ENCODE results near the gene UHRF1. TPM values are rescaled to one million over a fixed set of nuclear protein-coding genes. Genes with fewer than 3 reads are reported as not detected.

Gene UHRF1
- total RNA-seq, 1 experiment from 2014 or later, result 109 TPM

DNA sequence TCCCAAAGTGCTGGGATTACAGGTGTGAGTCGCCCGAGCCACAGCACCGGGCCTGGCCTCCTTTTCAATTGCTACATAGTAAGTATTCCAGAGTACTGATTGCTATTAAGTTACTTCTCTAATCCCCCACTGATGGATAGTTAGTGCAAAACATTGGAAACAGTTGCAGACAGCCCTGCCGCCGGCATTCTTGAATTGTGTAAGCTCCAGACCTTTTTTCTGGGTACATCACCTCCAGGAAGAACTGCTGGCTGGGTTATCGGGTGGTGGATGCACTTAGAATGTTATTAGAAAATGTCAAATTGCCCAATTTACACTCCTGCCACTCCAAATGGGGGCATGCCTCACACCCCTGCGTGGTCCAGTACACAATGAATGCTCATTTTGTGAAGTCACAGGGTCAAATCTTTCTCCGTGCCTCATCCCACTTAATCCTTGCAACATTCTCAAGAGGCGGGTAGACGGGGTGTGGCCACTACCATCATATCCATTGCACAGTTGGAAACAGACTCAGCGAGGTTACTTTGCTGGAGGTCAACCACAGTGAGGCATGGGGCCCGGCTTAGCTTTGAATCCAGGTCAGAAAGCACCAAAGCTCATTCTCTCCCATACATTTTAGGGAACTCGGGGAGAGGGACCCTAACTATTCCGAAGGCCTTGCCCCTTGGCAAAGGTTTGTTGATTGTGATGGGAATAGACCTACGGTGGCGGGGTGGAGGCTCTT lies 58.6 kb downstream of the UHRF1 start:
- peaks cover 34% of the 10 kb centered on the region for H3K79me2 ChIP-seq (ENCODE audit: insufficient read depth, low read length)
- H3K4me2 ChIP-seq (ENCODE audit: low read length), result peak overlapping the region; percentile 72
- intact Hi-C loops (cut with micrococcal nuclease), result loop anchor here (2.0 to 5.0 kb wide), 3 partner anchors 56 to 155 kb away; no protein-coding TSS in a partner anchor
- no peaks in the 10 kb centered on the region for H3K9me2 ChIP-seq (ENCODE audit: insufficient read depth)
- no TSS peak for BruUV-seq (replicated peaks)
- TF ChIP-seq ZFX (IDR thresholded peaks at IDR 0.05) (no peak), EGR1 (IDR thresholded peaks at IDR 0.05; ENCODE audit: low read depth) (no peak), CBX3 (IDR thresholded peaks at IDR 0.05; ENCODE audit: low read depth) (peak; percentile 57; the same call in 1 of the 2 replicates)
- TF ChIP-seq, protein P1, sequence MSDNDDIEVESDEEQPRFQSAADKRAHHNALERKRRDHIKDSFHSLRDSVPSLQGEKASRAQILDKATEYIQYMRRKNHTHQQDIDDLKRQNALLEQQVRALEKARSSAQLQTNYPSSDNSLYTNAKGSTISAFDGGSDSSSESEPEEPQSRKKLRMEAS (IDR thresholded peaks at IDR 0.05), result no peak; the same call in 1 of the 2 replicates
- RAD21 ChIA-PET (ENCODE audit: low non-redundant PET in 1 of 2, low total read pairs in 2 of 2, uncharacterized antibody in 2 of 2, unreplicated experiment in 2 of 2), result no interaction called here
- peak overlapping the region; percentile 55 for H3K27ac ChIP-seq (ENCODE audit: low read depth, low read length)
- H4K20me1 ChIP-seq (ENCODE audit: insufficient read depth), result no peaks in the 10 kb centered on the region
- H3K9me3 ChIP-seq (ENCODE audit: control insufficient read depth in 1 of 2, insufficient read depth in 1 of 2, low read depth in 1 of 2, low read length in 2 of 2), result no peaks in the 10 kb centered on the region
- POLR2A ChIA-PET, result interaction anchor here (0.7 to 2.7 kb wide), 10 partner anchors 8 to 655 kb away, joined by 3 to 14 read pairs (median 4); partner anchors contain the start of genes PLIN3, SAFB and SAFB2
- DNase-seq (ENCODE audit: low read depth, low spot score) (no peak), ATAC-seq (no peak)
- CTCF ChIA-PET, result interaction anchor here (1.1 to 1.6 kb wide), 6 partner anchors 34 to 158 kb away, joined by 3 to 10 read pairs (median 4); no protein-coding TSS in a partner anchor
- H3K4me1 ChIP-seq (ENCODE audit: control insufficient read depth in 1 of 2, insufficient read depth in 2 of 2, low read length in 2 of 2), result peaks cover 36 to 56% of the 10 kb centered on the region in 2 experiments
- no peak overlapping the region for H2AFZ ChIP-seq (ENCODE audit: low read depth, low read length, poor library complexity, severe bottlenecking)
- peak overlapping the region; percentile 43 to 48 for H3K4me3 ChIP-seq (replicated peaks in 1 of 2; ENCODE audit: low read depth in 1 of 2, low read length in 2 of 2)
- H3K27me3 ChIP-seq (ENCODE audit: insufficient read depth, low read length), result no peaks in the 10 kb centered on the region
- peaks cover 0 to 4% of the 10 kb centered on the region in 2 experiments; a peak in 2 of 4 replicates for H3K36me3 ChIP-seq (ENCODE audit: control insufficient read depth in 1 of 2, insufficient read depth in 2 of 2, low read length in 2 of 2)
- H3K9ac ChIP-seq (ENCODE audit: low read length), result peak overlapping the region; percentile 38

DNA sequence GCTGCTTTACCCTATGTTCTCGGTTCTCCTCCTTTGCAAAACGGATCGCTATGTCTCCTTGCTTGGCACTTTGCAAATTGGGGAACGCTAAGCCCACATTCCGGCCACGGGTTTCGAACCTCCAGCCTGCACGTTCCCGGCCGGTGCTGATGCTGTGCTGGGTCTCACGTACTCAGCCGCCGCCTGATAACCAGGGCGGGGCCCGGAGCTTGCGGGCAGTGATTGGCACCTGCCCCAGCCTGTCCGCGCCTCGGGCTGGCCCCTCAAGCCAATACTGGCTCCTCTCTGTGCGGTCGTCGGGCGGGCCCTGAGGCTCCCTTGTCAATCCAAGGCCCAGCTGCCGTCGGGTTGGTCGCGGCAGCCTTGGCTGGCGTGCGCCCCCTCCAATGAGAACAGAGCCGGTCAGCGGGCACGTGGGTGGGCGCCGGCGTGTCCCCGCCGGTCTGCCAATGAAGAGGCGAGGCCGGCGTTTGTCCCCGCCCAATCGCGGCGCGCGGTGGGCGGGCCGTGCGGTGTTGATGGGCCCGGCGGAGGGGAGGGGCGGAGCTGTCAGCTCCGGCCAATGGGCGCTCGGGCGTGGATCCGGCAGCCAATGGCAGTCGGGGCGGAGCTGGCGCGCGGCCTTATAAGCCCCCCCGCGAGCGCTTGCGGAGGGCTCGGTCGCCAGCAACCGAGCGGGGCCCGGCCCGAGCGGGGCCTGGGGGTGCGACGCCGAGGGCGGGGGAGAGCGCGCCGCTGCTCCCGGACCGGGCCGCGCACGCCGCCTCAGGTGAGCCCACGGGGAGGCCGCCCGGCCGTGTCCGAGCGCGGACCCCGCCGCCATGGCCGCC lies 59.4 kb downstream of the UHRF1 start, which contains the start of gene KDM4B:
TSS of gene KDM4B (plus strand) at position 652 of the 830 bp plus-strand sequence. CDS start 63,778 bp downstream, outside the sequence.
- CTCF ChIA-PET, result interaction anchor here (0.6 to 1.6 kb wide), 6 partner anchors 33 to 159 kb away, joined by 3 to 10 read pairs (median 4); no protein-coding TSS in a partner anchor
- H3K79me2 ChIP-seq (ENCODE audit: insufficient read depth, low read length), result peaks cover 37% of the 10 kb centered on the region
- no peaks in the 10 kb centered on the region for H3K27me3 ChIP-seq (ENCODE audit: insufficient read depth, low read length)
- POLR2A ChIA-PET, result interaction anchor here (0.5 to 2.7 kb wide), 13 partner anchors 9 to 654 kb away, joined by 3 to 14 read pairs (median 4); partner anchors contain the start of genes PLIN3, SAFB and SAFB2
- RAD21 ChIA-PET (ENCODE audit: low non-redundant PET in 1 of 2, low total read pairs in 2 of 2, uncharacterized antibody in 2 of 2, unreplicated experiment in 2 of 2), result interaction anchor here in 1 of 2 experiments (0.6 kb wide), 1 partner anchor 177 kb away, joined by 8 read pairs; the partner anchor contains the start of gene FEM1A
- H3K4me3 ChIP-seq (replicated peaks in 1 of 2; ENCODE audit: low read depth in 1 of 2, low read length in 2 of 2), result peak within 1 kb of the TSS; percentile 67 to 76
- intact Hi-C loops (cut with micrococcal nuclease), result loop anchor here (2.0 to 5.0 kb wide), 3 partner anchors 56 to 156 kb away; no protein-coding TSS in a partner anchor
- no peaks in the 10 kb centered on the region for H4K20me1 ChIP-seq (ENCODE audit: insufficient read depth)
- no peaks in the 10 kb centered on the region for H3K9me3 ChIP-seq (ENCODE audit: control insufficient read depth in 1 of 2, insufficient read depth in 1 of 2, low read depth in 1 of 2, low read length in 2 of 2)
- peaks cover 44 to 64% of the 10 kb centered on the region in 2 experiments for H3K4me1 ChIP-seq (ENCODE audit: control insufficient read depth in 1 of 2, insufficient read depth in 2 of 2, low read length in 2 of 2)
- no peak within 1 kb of the TSS for H2AFZ ChIP-seq (ENCODE audit: low read depth, low read length, poor library complexity, severe bottlenecking)
- no peaks in the 10 kb centered on the region for H3K9me2 ChIP-seq (ENCODE audit: insufficient read depth)
- peak; percentile 92 for ATAC-seq
- H3K27ac ChIP-seq (ENCODE audit: low read depth, low read length), result peak within 1 kb of the TSS; percentile 76
- peak within 1 kb of the TSS; percentile 53 for H3K9ac ChIP-seq (ENCODE audit: low read length)
- no TSS peak for BruUV-seq (replicated peaks)
- H3K4me2 ChIP-seq (ENCODE audit: low read length), result peak within 1 kb of the TSS; percentile 98
- H3K36me3 ChIP-seq (ENCODE audit: control insufficient read depth in 1 of 2, insufficient read depth in 2 of 2, low read length in 2 of 2), result peaks cover 0 to 1% of the 10 kb centered on the region in 2 experiments; a peak in 1 of 4 replicates
- DNase-seq (ENCODE audit: low read depth, low spot score), result peak; percentile 98
- no peak for TF ChIP-seq ZNF274 (IDR thresholded peaks at IDR 0.05; ENCODE audit: low read depth, low read length)
- TF ChIP-seq ELF1 (IDR thresholded peaks at IDR 0.05; ENCODE audit: borderline replicate concordance, low read depth), result no peak
- peak; percentile 94 for TF ChIP-seq POLR2AphosphoS5 (IDR thresholded peaks at IDR 0.05; ENCODE audit: low read depth, low read length)
- TF ChIP-seq YY1 (IDR thresholded peaks at IDR 0.05; ENCODE audit: extremely low read depth, insufficient replicate concordance, low read depth, low read length), result peak; percentile 7
- peak; percentile 78 for TF ChIP-seq POLR2A (IDR thresholded peaks at IDR 0.05; ENCODE audit: borderline replicate concordance, extremely low read depth, insufficient read depth, insufficient read length)
- peak; percentile 100 for TF ChIP-seq SP1 (IDR thresholded peaks at IDR 0.05; ENCODE audit: low read depth)
- TF ChIP-seq SRF (IDR thresholded peaks at IDR 0.05; ENCODE audit: low read depth), result no peak
- TF ChIP-seq, protein P1 (IDR thresholded peaks at IDR 0.05), result peak; percentile 84; the same call in 1 of the 2 replicates
- TF ChIP-seq EZH2 (IDR thresholded peaks at IDR 0.05), result no peak
- no peak for TF ChIP-seq RAD21 (IDR thresholded peaks at IDR 0.05; ENCODE audit: low read depth)
- no peak for TF ChIP-seq ZFX (IDR thresholded peaks at IDR 0.05)
- TF ChIP-seq, protein P2, sequence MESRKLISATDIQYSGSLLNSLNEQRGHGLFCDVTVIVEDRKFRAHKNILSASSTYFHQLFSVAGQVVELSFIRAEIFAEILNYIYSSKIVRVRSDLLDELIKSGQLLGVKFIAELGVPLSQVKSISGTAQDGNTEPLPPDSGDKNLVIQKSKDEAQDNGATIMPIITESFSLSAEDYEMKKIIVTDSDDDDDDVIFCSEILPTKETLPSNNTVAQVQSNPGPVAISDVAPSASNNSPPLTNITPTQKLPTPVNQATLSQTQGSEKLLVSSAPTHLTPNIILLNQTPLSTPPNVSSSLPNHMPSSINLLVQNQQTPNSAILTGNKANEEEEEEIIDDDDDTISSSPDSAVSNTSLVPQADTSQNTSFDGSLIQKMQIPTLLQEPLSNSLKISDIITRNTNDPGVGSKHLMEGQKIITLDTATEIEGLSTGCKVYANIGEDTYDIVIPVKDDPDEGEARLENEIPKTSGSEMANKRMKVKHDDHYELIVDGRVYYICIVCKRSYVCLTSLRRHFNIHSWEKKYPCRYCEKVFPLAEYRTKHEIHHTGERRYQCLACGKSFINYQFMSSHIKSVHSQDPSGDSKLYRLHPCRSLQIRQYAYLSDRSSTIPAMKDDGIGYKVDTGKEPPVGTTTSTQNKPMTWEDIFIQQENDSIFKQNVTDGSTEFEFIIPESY (IDR thresholded peaks at IDR 0.05; ENCODE audit: extremely low read depth, insufficient replicate concordance, low read length), result no peak
- TF ChIP-seq EGR1 (IDR thresholded peaks at IDR 0.05; ENCODE audit: low read depth), result peak; percentile 92
